Measurements from ENCODE around the gene AACS. TPM values are rescaled to one million over a fixed set of nuclear protein-coding genes. Genes with fewer than 3 reads are reported as not detected.
"Not testable (repeated sequence)": the region's sequence is repeated elsewhere in the genome, so short reads cannot be mapped to it uniquely, and the experiment has no call there.

Gene AACS
- total and polyA plus RNA-seq, 9 donors, result 7.5 to 37.8 (median 14.2) TPM

- Histone ChIP-seq H3K4me3 (no peak overlapping the region), H3K27me3 (no peaks in the 10 kb centered on the region), H3K36me3 (no peaks in the 10 kb centered on the region), H3K9me3 (no peaks in the 10 kb centered on the region), H3K4me1 (ENCODE audit: insufficient read depth) (no peaks in the 10 kb centered on the region), H3K27ac (no peak overlapping the region)
- no peak for TF ChIP-seq CTCF (IDR thresholded peaks at IDR 0.05)
- no peak for TF ChIP-seq EP300 (IDR thresholded peaks at IDR 0.05)
- TF ChIP-seq POLR2A (IDR thresholded peaks at IDR 0.05), result no peak
- WGBS, 3 donors, result 87 to 88% (median 88%) methylated on average over 14 of the region's 14 CpGs
- intact Hi-C loops (cut with DNase I), result no loop called here
- no peak for DNase-seq
Measured at GRCh38 chr12:125110641-125111360, 45.6 kb downstream of the AACS start.

- Histone ChIP-seq H3K4me1 (ENCODE audit: insufficient read depth) (no peaks in the 10 kb centered on the region), H3K36me3 (no peaks in the 10 kb centered on the region), H3K9me3 (no peaks in the 10 kb centered on the region), H3K4me3 (no peak overlapping the region), H3K27me3 (no peaks in the 10 kb centered on the region), H3K27ac (no peak overlapping the region)
- intact Hi-C loops (cut with DNase I), result no loop called here
- WGBS, 3 donors, result 89 to 93% (median 90%) methylated on average over 3 of the region's 3 CpGs
- TF ChIP-seq POLR2A (IDR thresholded peaks at IDR 0.05), result no peak
- no peak for TF ChIP-seq EP300 (IDR thresholded peaks at IDR 0.05)
- TF ChIP-seq CTCF (IDR thresholded peaks at IDR 0.05), result no peak
- no peak for DNase-seq
Measured at GRCh38 chr12:125111403-125111802, 46.2 kb downstream of the AACS start.

- DNase-seq; H3K4me3 ChIP-seq; H3K36me3 ChIP-seq; H3K27me3 ChIP-seq; H3K27ac ChIP-seq; H3K4me1 ChIP-seq (ENCODE audit: insufficient read depth); intact Hi-C loops (cut with DNase I); H3K9me3 ChIP-seq: not testable (repeated sequence)
- 94 to 98% (median 96%) methylated on average over 6 of the region's 6 CpGs for WGBS, 3 donors
Measured at GRCh38 chr12:125112614-125113013, 47.4 kb downstream of the AACS start.

- intact Hi-C loops (cut with DNase I), result no loop called here
- TF ChIP-seq POLR2A (IDR thresholded peaks at IDR 0.05) (no peak), CTCF (IDR thresholded peaks at IDR 0.05) (no peak), EP300 (IDR thresholded peaks at IDR 0.05) (no peak)
Measured at GRCh38 chr12:125113263-125113662, 48.0 kb downstream of the AACS start.

GRCh38 chr12:125113789-125114188, 48.6 kb downstream of the AACS start:
- no peaks in the 10 kb centered on the region for H3K4me1 ChIP-seq (ENCODE audit: insufficient read depth)
- WGBS, 3 donors, result 75 to 77% (median 76%) methylated on average over 9 of the region's 9 CpGs

More at GRCh38 chr12:125113263-125113662, 48.0 kb downstream of the AACS start:
- 93 to 95% (median 94%) methylated on average over 8 of the region's 8 CpGs for WGBS, 3 donors
- Histone ChIP-seq H3K4me1 (ENCODE audit: insufficient read depth) (no peaks in the 10 kb centered on the region), H3K36me3 (no peaks in the 10 kb centered on the region), H3K9me3 (no peaks in the 10 kb centered on the region), H3K27me3 (no peaks in the 10 kb centered on the region), H3K27ac (no peak overlapping the region), H3K4me3 (no peak overlapping the region)
- DNase-seq, result no peak

More at GRCh38 chr12:125113789-125114188, 48.6 kb downstream of the AACS start:
- Histone ChIP-seq H3K27ac (no peak overlapping the region), H3K27me3 (no peaks in the 10 kb centered on the region), H3K4me3 (no peak overlapping the region), H3K36me3 (no peaks in the 10 kb centered on the region), H3K9me3 (no peaks in the 10 kb centered on the region)
- no peak for DNase-seq
- TF ChIP-seq EP300 (IDR thresholded peaks at IDR 0.05) (no peak), CTCF (IDR thresholded peaks at IDR 0.05) (no peak)
- intact Hi-C loops (cut with DNase I), result no loop called here
